Bronchial epithelial cell (primary cell): ENCODE results near the gene SAMD3. TPM values are rescaled to one million over a fixed set of nuclear protein-coding genes. Genes with fewer than 3 reads are reported as not detected.

Experiments used
- DNase-seq: peaks from one replicate; pipeline ENCODE4 v3.0.0-alpha.2; 2010; ENCODE audit warnings: low read depth
- FAIRE-seq: peaks from 2 replicates; lab custom pipeline; 2011; peaks lifted over from hg19 to GRCh38; lab: Jason Lieb, UNC
- H3K27me3 ChIP-seq: 2 replicates; pipeline ENCODE4 v1.5.1; 2011; ENCODE audit warnings: low read length; ENCODE audit not compliant: control insufficient read depth, insufficient read depth
- H3K36me3 ChIP-seq: 2 replicates; pipeline ENCODE4 v1.5.1; 2011; ENCODE audit warnings: low read length; ENCODE audit not compliant: control insufficient read depth, insufficient read depth
- H3K4me3 ChIP-seq: 2 replicates; pipeline ENCODE4 v1.5.1; 2011; ENCODE audit warnings: mild to moderate bottlenecking, low read depth, low read length, control low read depth
- total RNA-seq: library from RNA; depleted of rRNA; stranded (reverse); fragments of >200 nt; gene quantifications from 2 replicates; pipeline ENCODE4 v1.2.1, GENCODE V29; 2014
- TF ChIP-seq, protein P1 (sequence below): IDR thresholded peaks from 2 replicates; pipeline ENCODE4 v1.5.1; 2011; ENCODE audit warnings: mild to moderate bottlenecking, moderate library complexity, low read length, control low read depth, inconsistent platforms; ENCODE audit not compliant: insufficient read depth, severe bottlenecking

SAMD3 gene
- total RNA-seq, 1 donor from 2014 or later = not detected

GRCh38 chr6:130115036-130115435 is 107.7 kb downstream of the SAMD3 start:
- Histone ChIP-seq H3K36me3 (no peaks in the 10 kb centered on the region), H3K4me3 (no peak overlapping the region), H3K27me3 (no peaks in the 10 kb centered on the region)
- TF ChIP-seq, protein P1, sequence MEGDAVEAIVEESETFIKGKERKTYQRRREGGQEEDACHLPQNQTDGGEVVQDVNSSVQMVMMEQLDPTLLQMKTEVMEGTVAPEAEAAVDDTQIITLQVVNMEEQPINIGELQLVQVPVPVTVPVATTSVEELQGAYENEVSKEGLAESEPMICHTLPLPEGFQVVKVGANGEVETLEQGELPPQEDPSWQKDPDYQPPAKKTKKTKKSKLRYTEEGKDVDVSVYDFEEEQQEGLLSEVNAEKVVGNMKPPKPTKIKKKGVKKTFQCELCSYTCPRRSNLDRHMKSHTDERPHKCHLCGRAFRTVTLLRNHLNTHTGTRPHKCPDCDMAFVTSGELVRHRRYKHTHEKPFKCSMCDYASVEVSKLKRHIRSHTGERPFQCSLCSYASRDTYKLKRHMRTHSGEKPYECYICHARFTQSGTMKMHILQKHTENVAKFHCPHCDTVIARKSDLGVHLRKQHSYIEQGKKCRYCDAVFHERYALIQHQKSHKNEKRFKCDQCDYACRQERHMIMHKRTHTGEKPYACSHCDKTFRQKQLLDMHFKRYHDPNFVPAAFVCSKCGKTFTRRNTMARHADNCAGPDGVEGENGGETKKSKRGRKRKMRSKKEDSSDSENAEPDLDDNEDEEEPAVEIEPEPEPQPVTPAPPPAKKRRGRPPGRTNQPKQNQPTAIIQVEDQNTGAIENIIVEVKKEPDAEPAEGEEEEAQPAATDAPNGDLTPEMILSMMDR = no peak
- DNase-seq (no peak), FAIRE-seq (no peak)

DNA sequence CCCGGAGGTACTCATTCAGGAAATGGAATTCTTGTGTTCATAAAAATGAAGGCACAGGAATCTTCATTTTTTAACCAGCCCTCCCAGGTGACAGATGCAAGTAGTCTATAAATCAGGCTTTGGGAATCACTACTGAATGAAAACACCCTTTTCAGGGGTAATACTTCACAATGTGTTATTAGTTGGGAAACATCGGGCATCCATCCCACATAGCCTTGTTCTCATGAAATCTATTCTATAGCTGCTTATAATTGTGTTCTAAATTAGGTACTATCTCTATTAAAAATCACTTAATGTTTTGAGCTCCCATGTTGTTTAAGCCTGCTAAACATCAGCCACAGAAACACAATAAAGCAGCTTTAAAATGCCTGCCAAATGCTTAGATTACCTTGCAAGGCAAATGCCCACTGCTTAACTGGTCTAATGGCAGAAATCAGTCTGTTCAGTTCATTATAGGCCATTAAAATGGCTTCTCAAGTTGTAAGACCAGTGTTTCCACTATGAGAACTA is 109.5 kb downstream of the SAMD3 start:
- TF ChIP-seq, protein P1 = no peak
- no peaks in the 10 kb centered on the region for H3K36me3 ChIP-seq
- FAIRE-seq (no peak), DNase-seq (no peak)
- no peaks in the 10 kb centered on the region for H3K27me3 ChIP-seq
- H3K4me3 ChIP-seq = no peak overlapping the region

DNA sequence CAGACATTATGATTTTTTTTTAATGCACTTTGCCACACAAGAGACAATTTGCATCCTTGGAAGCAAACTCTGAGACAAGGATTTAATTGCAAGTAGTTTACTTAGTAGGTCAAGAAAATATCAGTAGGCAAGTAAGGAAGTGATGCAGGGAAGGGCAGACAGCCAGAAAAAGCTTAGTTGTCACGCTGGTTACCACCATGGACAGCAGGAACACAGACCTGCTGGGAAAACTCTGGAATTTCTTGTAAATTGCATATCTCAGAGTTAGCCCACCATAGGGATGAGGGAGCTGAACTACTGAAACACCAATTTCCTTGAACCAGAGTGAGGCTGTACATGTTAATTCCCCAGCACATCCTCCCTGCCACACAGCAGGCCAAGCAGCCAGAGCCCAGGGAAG is 111.7 kb downstream of the SAMD3 start:
- Histone ChIP-seq H3K36me3 (no peaks in the 10 kb centered on the region), H3K4me3 (no peak overlapping the region), H3K27me3 (no peaks in the 10 kb centered on the region)
- TF ChIP-seq, protein P1 = no peak
- no peak for FAIRE-seq
- no peak for DNase-seq

DNA sequence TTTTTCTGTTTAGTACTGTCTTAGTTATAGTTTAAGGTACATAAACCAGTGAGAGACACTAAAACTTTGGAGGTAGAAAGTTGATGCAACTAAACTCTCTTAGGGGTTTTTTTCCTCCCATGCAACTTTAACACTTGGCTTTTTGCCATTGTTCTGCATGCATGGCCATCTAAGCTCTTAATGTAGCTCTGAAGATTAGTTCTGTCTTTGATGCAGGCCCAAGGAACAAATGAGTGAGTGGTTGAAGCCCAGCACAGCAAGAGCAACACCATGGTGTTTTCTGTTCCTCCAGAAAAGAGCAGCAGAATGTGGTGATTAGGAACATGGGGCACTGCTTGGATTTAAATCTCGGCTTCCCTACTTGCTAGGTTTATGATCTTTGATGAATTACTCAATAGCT is 115.0 kb downstream of the SAMD3 start:
- FAIRE-seq = no peak

GRCh38 chr6:130105996-130106704 is 116.6 kb downstream of the SAMD3 start:
- TF ChIP-seq, protein P1 = no peak
- no peak for DNase-seq
- H3K36me3 ChIP-seq = no peaks in the 10 kb centered on the region
- no peaks in the 10 kb centered on the region for H3K27me3 ChIP-seq
- FAIRE-seq = no peak
- no peak overlapping the region for H3K4me3 ChIP-seq

More for the DNA sequence above, 115.0 kb downstream of the SAMD3 start:
- no peak for DNase-seq
- no peaks in the 10 kb centered on the region for H3K36me3 ChIP-seq
- H3K27me3 ChIP-seq = no peaks in the 10 kb centered on the region
- no peak overlapping the region for H3K4me3 ChIP-seq
- TF ChIP-seq, protein P1 = no peak
